Lower leg skin (tissue), 4 donors: ENCODE measurements around the gene AOPEP. TPM values are rescaled to one million over a fixed set of nuclear protein-coding genes. Genes with fewer than 3 reads are reported as not detected.

Experiments used
- DNase-seq, 2 donors: peaks; one replicate each; pipeline ENCODE4 v3.0.0-alpha.2; 2019; ENCODE audit warnings: low spot score in 2 of 2
- H3K4me3 ChIP-seq: fragments of 200-600 bp; sonication (generic); 2 replicates; pipeline ENCODE4 v1.5.1; 2017; ENCODE audit warnings: mild to moderate bottlenecking, low read depth; ENCODE audit not compliant: poor library complexity, severe bottlenecking
- CTCF ChIP-seq, 3 donors: fragments of 450-650 bp; IDR thresholded peaks; one replicate each; pipeline ENCODE4 v1.5.1; 2016; ENCODE audit warnings: antibody characterized with exemption in 3 of 3, mild to moderate bottlenecking in 3 of 3, moderate library complexity in 2 of 3
- POLR2A ChIP-seq, 2 donors: fragments of 450-650 bp; IDR thresholded peaks; one replicate each; pipeline ENCODE4 v1.6.1; 2016 to 2017; ENCODE audit warnings: antibody characterized with exemption in 2 of 2, mild to moderate bottlenecking in 1 of 2, moderate library complexity in 1 of 2
- WGBS, 2 donors: methylation state at CpG; one replicate each; pipeline ENCODE4 v1.1.5; 2018; 5-methylcytosine and 5-hydroxymethylcytosine counted together
- intact Hi-C: fragments of 100-400 bp; cut with DNase I; formaldehyde crosslinking; loops from one replicate; pipeline ENCODE4 v1.15.0; 2023; ENCODE audit warnings: low total_unique reads
- total RNA-seq, 4 donors: library from RNA; depleted of rRNA; stranded (reverse); fragments of >200 nt; gene quantifications; one replicate each; pipeline ENCODE4 v1.1.0, GENCODE V29; 2016

Gene AOPEP
- total RNA-seq, 4 donors from 2014 or later: 66.3 to 136 (median 118) TPM

GRCh38 chr9:94945197-94946144, 219.0 kb downstream of the AOPEP start:
- intact Hi-C loops: no loop called here
- DNase-seq: peak in 1 of 2 donors; percentile 87
- no peak overlapping the region for H3K4me3 ChIP-seq
- 37 to 38% methylated on average over 14 of the region's 14 CpGs for WGBS, 2 donors
- TF ChIP-seq POLR2A (IDR thresholded peaks at IDR 0.05): no peak
- no peak for TF ChIP-seq CTCF (IDR thresholded peaks at IDR 0.05)

- TF ChIP-seq CTCF (IDR thresholded peaks at IDR 0.05): no peak
- no peak for TF ChIP-seq POLR2A (IDR thresholded peaks at IDR 0.05)
- peak in 1 of 2 donors; percentile 18 for DNase-seq
- intact Hi-C loops: no loop called here
- no peak overlapping the region for H3K4me3 ChIP-seq
- 84 to 91% methylated on average over 3 of the region's 3 CpGs for WGBS, 2 donors
These were observed 219.8 kb downstream of the AOPEP start for GRCh38 chr9:94946256-94946655.

GRCh38 chr9:94948567-94949235, 222.2 kb downstream of the AOPEP start:
- no peak overlapping the region for H3K4me3 ChIP-seq
- intact Hi-C loops: no loop called here
- WGBS, 2 donors: 63 to 69% methylated on average over 5 of the region's 5 CpGs
- peak in 1 of 2 donors; percentile 71 for DNase-seq
- TF ChIP-seq POLR2A (IDR thresholded peaks at IDR 0.05) (no peak), CTCF (IDR thresholded peaks at IDR 0.05) (no peak)

DNA sequence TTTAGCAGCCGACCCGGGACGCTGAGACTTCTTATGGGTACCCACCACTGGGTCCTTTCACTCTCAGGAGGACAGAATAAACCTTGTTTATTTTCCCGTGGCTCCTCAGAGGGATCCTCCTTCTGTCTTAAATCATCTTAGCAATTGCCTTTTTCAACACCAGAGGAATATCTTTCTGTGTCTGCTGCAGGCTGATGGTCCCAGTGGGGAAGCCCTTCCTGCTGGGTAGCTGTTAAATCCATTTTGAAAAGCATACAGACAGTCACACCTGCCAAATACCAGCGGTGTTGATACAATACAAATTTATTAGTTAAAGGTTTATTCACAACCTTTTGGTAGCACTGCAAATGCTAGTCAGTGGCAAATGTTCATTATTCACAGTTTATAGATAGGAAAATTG, 222.9 kb downstream of the AOPEP start:
- DNase-seq: no peak
- H3K4me3 ChIP-seq: no peak overlapping the region
- 71 to 76% methylated on average over 5 of the region's 5 CpGs for WGBS, 2 donors
- TF ChIP-seq POLR2A (IDR thresholded peaks at IDR 0.05) (no peak), CTCF (IDR thresholded peaks at IDR 0.05) (no peak)
- intact Hi-C loops: no loop called here

- TF ChIP-seq CTCF (IDR thresholded peaks at IDR 0.05) (no peak), POLR2A (IDR thresholded peaks at IDR 0.05) (no peak)
- DNase-seq: no peak
- no peak overlapping the region for H3K4me3 ChIP-seq
- intact Hi-C loops: no loop called here
- 92 to 94% methylated on average over 4 of the region's 4 CpGs for WGBS, 2 donors
These were observed 223.6 kb downstream of the AOPEP start for GRCh38 chr9:94950040-94950578.
